Smooth muscle cell (in vitro differentiated cells): ENCODE measurements around the gene GAK. TPM values are rescaled to one million over a fixed set of nuclear protein-coding genes. Genes with fewer than 3 reads are reported as not detected.

Experiments used
- DNase-seq: peaks from one replicate; lab custom pipeline; 2025; ENCODE audit not compliant: unreplicated experiment; lab: John Stamatoyannopoulos, UW
- H2AFZ ChIP-seq: fragments of 200-600 bp; sonication (generic); 2 replicates; pipeline ENCODE4 v1.6.0; 2016; ENCODE audit warnings: antibody characterized with exemption, low read depth, mild to moderate bottlenecking
- H3F3A ChIP-seq: fragments of 200-600 bp; sonication (generic); 2 replicates; pipeline ENCODE4 v1.6.0; 2017; ENCODE audit warnings: antibody characterized with exemption, low read depth
- H3K27ac ChIP-seq: fragments of 200-600 bp; sonication (generic); 2 replicates; pipeline ENCODE4 v1.5.1; 2016; ENCODE audit warnings: low read depth, mild to moderate bottlenecking
- H3K27me3 ChIP-seq: fragments of 200-600 bp; sonication (generic); 2 replicates; pipeline ENCODE4 v1.6.1; 2016; ENCODE audit warnings: low read depth, mild to moderate bottlenecking
- H3K36me3 ChIP-seq: fragments of 200-600 bp; sonication (generic); 2 replicates; pipeline ENCODE4 v1.5.1; 2016; ENCODE audit warnings: low read depth
- H3K4me1 ChIP-seq: fragments of 200-600 bp; sonication (generic); 2 replicates; pipeline ENCODE4 v1.5.1; 2016; ENCODE audit warnings: low read depth
- H3K4me2 ChIP-seq: fragments of 200-600 bp; sonication (generic); 2 replicates; pipeline ENCODE4 v1.6.0; 2016; ENCODE audit warnings: mild to moderate bottlenecking
- H3K4me3 ChIP-seq: fragments of 200-600 bp; sonication (generic); 2 replicates; pipeline ENCODE4 v1.5.1; 2016; ENCODE audit warnings: mild to moderate bottlenecking
- H3K79me2 ChIP-seq: fragments of 200-600 bp; sonication (generic); 2 replicates; pipeline ENCODE4 v1.6.0; 2016; ENCODE audit warnings: low read depth, mild to moderate bottlenecking
- H3K9ac ChIP-seq: fragments of 200-600 bp; sonication (generic); 2 replicates; pipeline ENCODE4 v1.6.0; 2016; ENCODE audit warnings: low read depth
- H3K9me3 ChIP-seq: fragments of 200-600 bp; sonication (generic); replicated peaks from 2 replicates; pipeline ENCODE4 v1.5.1; 2016; ENCODE audit warnings: low read depth
- H4K20me1 ChIP-seq: fragments of 200-600 bp; sonication (generic); 2 replicates; pipeline ENCODE4 v1.6.0; 2016; ENCODE audit warnings: low read depth
- CTCF ChIP-seq: fragments of 200-600 bp; sonication (generic); IDR thresholded peaks from 2 replicates; pipeline ENCODE4 v1.5.1; 2017; ENCODE audit warnings: borderline replicate concordance, mild to moderate bottlenecking, antibody characterized with exemption; ENCODE audit not compliant: insufficient read depth, poor library complexity, severe bottlenecking
- WGBS: methylation state at CpG from one replicate; pipeline ENCODE4 v1.1.7; 2016; ENCODE audit warnings: low lambda C conversion rate; 5-methylcytosine and 5-hydroxymethylcytosine counted together
- polyA plus RNA-seq: library from polyadenylated mRNA; unstranded; fragments of >200 nt; fragmentation: Nextera tagmentation; extraction: Ambion mirVana; gene quantifications from 2 replicates; pipeline ENCODE4 v1.2.1, GENCODE V29; 2016
- total RNA-seq: library from RNA; depleted of rRNA; stranded (reverse); fragments of >200 nt; gene quantifications from 2 replicates; pipeline ENCODE4 v1.2.3, GENCODE V29; 2014

GAK gene
- total and polyA plus RNA-seq, 2 experiments from 2014 or later, result 56.2 to 85.4 TPM

- H2AFZ ChIP-seq, result no peak overlapping the region
- H3K27me3 ChIP-seq, result no peaks in the 10 kb centered on the region
- H3K36me3 ChIP-seq, result peaks cover 12% of the 10 kb centered on the region
- no peak overlapping the region for H3K27ac ChIP-seq
- no peaks in the 10 kb centered on the region for H3F3A ChIP-seq
- no peak overlapping the region for H3K9ac ChIP-seq
- H4K20me1 ChIP-seq, result no peaks in the 10 kb centered on the region
- H3K4me2 ChIP-seq, result no peak overlapping the region
- no peak overlapping the region for H3K4me3 ChIP-seq
- no peaks in the 10 kb centered on the region for H3K9me3 ChIP-seq
- no peak for DNase-seq
- H3K4me1 ChIP-seq, result no peaks in the 10 kb centered on the region
- WGBS, result 95% methylated on average over 22 of the region's 24 CpGs
- no peaks in the 10 kb centered on the region for H3K79me2 ChIP-seq
- TF ChIP-seq CTCF, result no peak
Measured at GRCh38 chr4:866068-866760, 65.9 kb downstream of the GAK start.

GRCh38 chr4:865572-865971 is 66.5 kb downstream of the GAK start:
- no peaks in the 10 kb centered on the region for H3F3A ChIP-seq
- H3K27ac ChIP-seq, result no peak overlapping the region
- 93% methylated on average over 18 of the region's 18 CpGs for WGBS
- no peak for DNase-seq
- no peak overlapping the region for H3K4me2 ChIP-seq
- H4K20me1 ChIP-seq, result no peaks in the 10 kb centered on the region
- H3K4me3 ChIP-seq, result no peak overlapping the region
- H2AFZ ChIP-seq, result no peak overlapping the region
- H3K79me2 ChIP-seq, result no peaks in the 10 kb centered on the region
- no peak for TF ChIP-seq CTCF
- no peak overlapping the region for H3K9ac ChIP-seq
- H3K36me3 ChIP-seq, result peaks cover 12% of the 10 kb centered on the region
- no peaks in the 10 kb centered on the region for H3K27me3 ChIP-seq
- H3K4me1 ChIP-seq, result no peaks in the 10 kb centered on the region
- no peaks in the 10 kb centered on the region for H3K9me3 ChIP-seq

- Histone ChIP-seq H3K4me3 (no peak overlapping the region), H4K20me1 (no peaks in the 10 kb centered on the region), H3K4me1 (no peaks in the 10 kb centered on the region), H3K79me2 (no peaks in the 10 kb centered on the region), H3K9me3 (no peaks in the 10 kb centered on the region), H3K36me3 (peaks cover 12% of the 10 kb centered on the region), H3F3A (no peaks in the 10 kb centered on the region), H2AFZ (no peak overlapping the region), H3K27ac (no peak overlapping the region), H3K9ac (no peak overlapping the region), H3K27me3 (no peaks in the 10 kb centered on the region), H3K4me2 (no peak overlapping the region)
- no peak for DNase-seq
- 98% methylated on average over 9 of the region's 11 CpGs for WGBS
- no peak for TF ChIP-seq CTCF
Measured at GRCh38 chr4:865121-865465, 67.0 kb downstream of the GAK start.
